ENCODE data around the gene CA7. TPM values are rescaled to one million over a fixed set of nuclear protein-coding genes. Genes with fewer than 3 reads are reported as not detected.

The CA7 gene
- total RNA-seq, 2 donors from 2014 or later: not detected

GRCh38 chr16:66874079-66874775, 30.0 kb downstream of the CA7 start:
- peaks cover 0 to 6% of the 10 kb centered on the region in 2 donors for H3K4me1 ChIP-seq
- DNase-seq (ENCODE audit: low spot score): no peak
- no peaks in the 10 kb centered on the region for H3K36me3 ChIP-seq
- no peak overlapping the region for H3K27ac ChIP-seq
- TF ChIP-seq CTCF (IDR thresholded peaks at IDR 0.05): no peak
- no peaks in the 10 kb centered on the region for H3K27me3 ChIP-seq
- no peaks in the 10 kb centered on the region for H3K9me3 ChIP-seq
- no peak overlapping the region for H3K4me3 ChIP-seq

- TF ChIP-seq CTCF (IDR thresholded peaks at IDR 0.05): no peak
- no peak overlapping the region for H3K27ac ChIP-seq
- no peaks in the 10 kb centered on the region for H3K36me3 ChIP-seq
- H3K4me3 ChIP-seq: no peak overlapping the region
- no peaks in the 10 kb centered on the region for H3K9me3 ChIP-seq
- peaks cover 0 to 19% of the 10 kb centered on the region in 2 donors for H3K4me1 ChIP-seq
- DNase-seq (ENCODE audit: low spot score): no peak
- H3K27me3 ChIP-seq: no peaks in the 10 kb centered on the region
Observed at GRCh38 chr16:66878067-66878466, 33.9 kb downstream of the CA7 start.

GRCh38 chr16:66880288-66881013, 36.2 kb downstream of the CA7 start, which contains the start of gene PDP2:
PDP2 (plus strand) TSS chr16:66880515; CDS start chr16:66884285, 3,770 bp downstream.
- H3K36me3 ChIP-seq: peaks cover 12% of the 10 kb centered on the region
- no peaks in the 10 kb centered on the region for H3K9me3 ChIP-seq
- no peak for TF ChIP-seq CTCF (IDR thresholded peaks at IDR 0.05)
- peaks cover 0 to 19% of the 10 kb centered on the region in 2 donors for H3K4me1 ChIP-seq
- no peaks in the 10 kb centered on the region for H3K27me3 ChIP-seq
- peak within 1 kb of the TSS; percentile 49 to 78 for H3K27ac ChIP-seq
- DNase-seq (ENCODE audit: low spot score): peak; percentile 97
- H3K4me3 ChIP-seq: peak within 1 kb of the TSS; percentile 73 to 88

GRCh38 chr16:66881014-66881417, 36.8 kb downstream of the CA7 start:
- Histone ChIP-seq H3K36me3 (peaks cover 15% of the 10 kb centered on the region), H3K4me3 (peak overlapping the region; percentile 73 to 88), H3K4me1 (peaks cover 0 to 19% of the 10 kb centered on the region in 2 donors), H3K27me3 (no peaks in the 10 kb centered on the region), H3K9me3 (no peaks in the 10 kb centered on the region), H3K27ac (peak overlapping the region; percentile 49 to 78)
- DNase-seq (ENCODE audit: low spot score): no peak
- no peak for TF ChIP-seq CTCF (IDR thresholded peaks at IDR 0.05)

GRCh38 chr16:66881560-66881959, 37.3 kb downstream of the CA7 start:
- TF ChIP-seq CTCF (IDR thresholded peaks at IDR 0.05): no peak
- Histone ChIP-seq H3K9me3 (no peaks in the 10 kb centered on the region), H3K27me3 (no peaks in the 10 kb centered on the region), H3K4me1 (peaks cover 0 to 19% of the 10 kb centered on the region in 2 donors), H3K4me3 (no peak overlapping the region), H3K36me3 (peaks cover 15% of the 10 kb centered on the region), H3K27ac (peak overlapping the region in 1 of 2 donors; percentile 78)
- DNase-seq (ENCODE audit: low spot score): no peak

All from right atrium auricular region (tissue), 2 donors.